ENCODE data around the gene RP2. TPM values are rescaled to one million over a fixed set of nuclear protein-coding genes. Genes with fewer than 3 reads are reported as not detected.

The RP2 gene
- total and polyA plus RNA-seq, 2 experiments from 2014 or later = 13.5 to 23.5 TPM

DNA sequence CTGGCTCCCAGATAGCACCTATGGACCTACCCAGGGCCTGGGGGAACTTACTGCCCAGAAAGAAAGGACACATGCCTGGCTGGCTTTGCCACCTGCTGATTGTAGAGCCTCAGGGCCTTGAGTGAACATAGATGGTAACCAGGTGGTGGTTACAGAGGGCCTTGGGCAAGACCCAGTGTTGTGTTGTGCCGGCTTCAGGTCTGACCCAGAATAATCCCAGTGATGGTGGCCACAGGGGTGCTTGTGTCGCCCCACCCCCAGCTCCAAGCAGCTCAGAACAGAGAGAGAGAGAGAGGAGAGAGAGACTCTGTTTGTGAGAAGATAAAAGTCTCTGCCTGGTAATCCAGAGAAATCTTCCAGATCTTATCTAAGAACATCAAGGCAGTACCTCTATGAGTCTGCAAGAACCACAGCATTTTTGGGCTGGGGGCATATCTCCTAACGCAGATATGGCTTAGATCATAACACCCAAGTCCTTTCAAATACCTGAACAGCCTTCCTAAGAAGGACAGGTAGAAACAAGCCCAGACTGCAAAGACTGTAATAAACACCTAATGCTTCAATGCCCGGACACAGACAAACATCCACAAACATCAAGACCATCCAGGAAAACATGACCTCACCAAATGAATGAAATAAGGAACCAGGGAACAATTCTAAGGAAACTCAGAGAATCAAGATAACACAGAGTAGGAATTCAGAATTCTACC lies 16.3 kb upstream of the RP2 start:
- Histone ChIP-seq H4K20me1 (ENCODE audit: insufficient read depth) (no peaks in the 10 kb centered on the region), H3K4me2 (ENCODE audit: unreplicated experiment) (no peak overlapping the region), H3K4me1 (ENCODE audit: insufficient read depth) (no peaks in the 10 kb centered on the region), H3K27me3 (replicated peaks; ENCODE audit: insufficient read depth) (no peaks in the 10 kb centered on the region), H3K27ac (no peak overlapping the region), H3K9me2 (ENCODE audit: insufficient read depth) (no peaks in the 10 kb centered on the region), H3F3A (ENCODE audit: insufficient read depth) (no peaks in the 10 kb centered on the region), H3K9me3 (ENCODE audit: low read depth) (no peaks in the 10 kb centered on the region), H3K9ac (no peak overlapping the region), H3K36me3 (ENCODE audit: low read depth) (no peaks in the 10 kb centered on the region), H3K4me3 (no peak overlapping the region), H2AFZ (no peak overlapping the region), H3K79me2 (ENCODE audit: insufficient read depth) (no peaks in the 10 kb centered on the region)
- in situ Hi-C loops (cut with MboI) = no loop called here
- TF ChIP-seq EZH2phosphoT487 (IDR thresholded peaks at IDR 0.05; ENCODE audit: insufficient read depth, low read depth) = no peak
- no peak for TF ChIP-seq EZH2 (IDR thresholded peaks at IDR 0.05; ENCODE audit: insufficient read depth, poor library complexity, severe bottlenecking)
- WGBS, 2 experiments (ENCODE audit: low coverage in 1 of 2, low lambda C conversion rate in 2 of 2, missing lambda C conversion rate in 2 of 2) = 65 to 79% methylated on average over 2 to 4 of the region's 4 CpGs
- DNase-seq = no peak

DNA sequence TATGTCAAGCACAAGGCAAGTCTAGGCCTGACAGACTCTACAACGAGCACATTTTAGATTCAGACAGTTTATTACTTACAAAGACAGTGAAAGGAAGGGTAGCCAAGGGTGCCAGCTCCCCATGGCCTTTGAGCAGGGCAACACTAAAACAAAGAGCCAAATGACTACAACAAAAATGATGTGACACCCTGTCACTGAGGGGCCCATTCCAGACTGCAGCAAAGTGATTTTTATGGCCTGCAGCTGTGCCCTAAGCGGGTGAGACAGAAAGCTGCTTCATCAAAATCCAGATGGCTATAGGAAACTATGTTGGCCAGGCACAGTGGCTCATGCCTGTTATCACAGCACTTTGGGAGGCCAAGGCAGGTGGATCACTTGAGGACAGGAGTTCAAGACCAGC lies 13.4 kb upstream of the RP2 start:
- Histone ChIP-seq H2AFZ (no peak overlapping the region), H3K27ac (no peak overlapping the region), H3F3A (ENCODE audit: insufficient read depth) (no peaks in the 10 kb centered on the region), H3K4me3 (no peak overlapping the region), H3K4me1 (ENCODE audit: insufficient read depth) (no peaks in the 10 kb centered on the region), H3K4me2 (ENCODE audit: unreplicated experiment) (no peak overlapping the region), H3K79me2 (ENCODE audit: insufficient read depth) (no peaks in the 10 kb centered on the region), H3K9me3 (ENCODE audit: low read depth) (no peaks in the 10 kb centered on the region), H3K9ac (no peak overlapping the region), H3K27me3 (replicated peaks; ENCODE audit: insufficient read depth) (no peaks in the 10 kb centered on the region), H3K36me3 (ENCODE audit: low read depth) (no peaks in the 10 kb centered on the region), H4K20me1 (ENCODE audit: insufficient read depth) (no peaks in the 10 kb centered on the region), H3K9me2 (ENCODE audit: insufficient read depth) (no peaks in the 10 kb centered on the region)
- WGBS, 2 experiments (ENCODE audit: low coverage in 1 of 2, low lambda C conversion rate in 2 of 2, missing lambda C conversion rate in 2 of 2) = 21 to 25% methylated on average over 2 of the region's 2 CpGs
- in situ Hi-C loops (cut with MboI) = no loop called here
- no peak for DNase-seq
- no peak for TF ChIP-seq EZH2 (IDR thresholded peaks at IDR 0.05; ENCODE audit: insufficient read depth, poor library complexity, severe bottlenecking)
- TF ChIP-seq EZH2phosphoT487 (IDR thresholded peaks at IDR 0.05; ENCODE audit: insufficient read depth, low read depth) = no peak

DNA sequence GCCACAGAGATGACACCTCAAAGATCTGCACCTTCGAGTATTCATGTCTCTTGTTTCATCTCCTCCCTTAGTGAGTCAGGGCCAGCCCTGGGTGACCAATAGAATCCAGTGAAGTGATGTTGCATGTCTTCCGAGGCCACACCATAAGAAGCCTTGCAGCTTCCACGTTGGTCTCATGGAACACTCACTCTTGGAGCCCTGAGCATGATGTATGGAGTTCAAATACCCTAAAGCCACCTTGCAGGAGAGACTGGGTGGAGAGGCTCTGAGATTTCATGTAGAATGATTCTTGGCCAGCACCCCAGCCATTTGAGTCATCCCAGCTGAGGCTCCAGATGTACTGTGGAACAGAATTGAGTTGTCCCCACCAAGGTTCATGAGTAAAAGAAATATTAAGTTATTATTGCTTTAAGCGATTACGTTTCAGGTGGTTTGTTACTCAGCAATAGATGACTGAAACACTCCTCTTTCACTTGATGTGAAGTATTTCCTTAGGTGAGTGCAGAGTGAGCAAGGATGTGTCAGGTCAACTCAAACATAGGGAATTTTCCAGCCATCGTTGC lies 5.0 kb upstream of the RP2 start:
- Histone ChIP-seq H3K9ac (no peak overlapping the region), H3K36me3 (ENCODE audit: low read depth) (no peaks in the 10 kb centered on the region), H2AFZ (no peak overlapping the region), H3F3A (ENCODE audit: insufficient read depth) (peaks cover 13% of the 10 kb centered on the region; the same call in 1 of the 2 replicates), H3K4me2 (ENCODE audit: unreplicated experiment) (no peak overlapping the region), H3K4me3 (no peak overlapping the region), H3K9me2 (ENCODE audit: insufficient read depth) (no peaks in the 10 kb centered on the region), H3K9me3 (ENCODE audit: low read depth) (no peaks in the 10 kb centered on the region), H4K20me1 (ENCODE audit: insufficient read depth) (no peaks in the 10 kb centered on the region), H3K27me3 (replicated peaks; ENCODE audit: insufficient read depth) (no peaks in the 10 kb centered on the region), H3K4me1 (ENCODE audit: insufficient read depth) (0 out of 2 replicates have a peak, but pooled peaks cover 5% of the 10 kb centered on the region), H3K27ac (no peak overlapping the region), H3K79me2 (ENCODE audit: insufficient read depth) (no peaks in the 10 kb centered on the region)
- in situ Hi-C loops (cut with MboI) = no loop called here
- TF ChIP-seq EZH2phosphoT487 (IDR thresholded peaks at IDR 0.05; ENCODE audit: insufficient read depth, low read depth) = no peak
- no peak for TF ChIP-seq EZH2 (IDR thresholded peaks at IDR 0.05; ENCODE audit: insufficient read depth, poor library complexity, severe bottlenecking)
- DNase-seq = peak; percentile 70
- 51 to 54% methylated on average over 6 of the region's 6 CpGs for WGBS, 2 experiments (ENCODE audit: low coverage in 1 of 2, low lambda C conversion rate in 2 of 2, missing lambda C conversion rate in 2 of 2)

DNA sequence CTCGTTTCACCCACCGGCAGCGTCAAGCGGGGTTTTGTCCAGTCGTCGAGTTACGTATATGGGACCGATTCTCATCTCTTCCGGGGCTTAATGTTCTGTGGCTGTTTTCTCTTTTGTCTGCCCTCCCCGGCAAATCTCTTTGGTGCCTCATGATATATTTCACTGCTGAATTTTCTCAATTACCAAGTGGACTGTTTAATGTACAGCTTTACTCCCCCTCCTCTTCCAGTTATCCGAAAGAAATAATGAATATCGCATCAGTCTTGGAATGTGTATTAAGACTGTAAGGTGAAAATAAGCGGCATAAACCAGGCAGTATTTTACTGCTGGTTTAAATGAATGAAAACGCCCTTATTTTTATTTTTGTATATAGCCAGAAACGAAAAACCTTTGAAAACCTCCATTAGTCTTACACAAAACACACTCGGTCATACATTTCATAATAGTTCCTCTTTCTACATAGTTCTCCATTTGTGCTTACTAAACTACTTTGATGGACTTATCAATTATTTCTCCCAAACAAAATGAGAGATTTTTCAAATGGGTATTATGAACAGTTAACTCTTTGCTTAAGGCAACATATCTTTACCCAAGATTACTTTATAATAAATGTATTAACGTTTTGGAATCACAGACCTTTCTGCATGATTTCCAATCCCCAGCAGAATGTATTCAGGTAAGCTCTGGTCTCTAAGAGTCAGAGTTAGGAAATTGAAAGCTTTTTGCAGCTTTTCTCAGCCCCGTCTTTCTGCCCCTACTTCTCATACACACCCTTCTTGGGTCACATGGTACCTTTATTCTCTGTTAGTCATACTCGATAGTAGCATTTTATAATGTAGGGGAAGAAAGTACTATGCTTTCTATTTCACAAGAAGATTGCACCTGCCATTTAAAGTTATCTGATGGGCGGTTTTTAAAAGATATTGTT lies 979 bp downstream of the RP2 start:
- Histone ChIP-seq H3K9me3 (ENCODE audit: low read depth) (no peaks in the 10 kb centered on the region), H3K9ac (peak overlapping the region; percentile 99), H3K36me3 (ENCODE audit: low read depth) (no peaks in the 10 kb centered on the region), H3K4me2 (ENCODE audit: unreplicated experiment) (peak overlapping the region; percentile 96), H3K4me3 (peak overlapping the region; percentile 96), H2AFZ (peak overlapping the region; percentile 94), H3K4me1 (ENCODE audit: insufficient read depth) (peaks cover 30% of the 10 kb centered on the region), H3K9me2 (ENCODE audit: insufficient read depth) (no peaks in the 10 kb centered on the region), H3K79me2 (ENCODE audit: insufficient read depth) (peaks cover 53% of the 10 kb centered on the region), H4K20me1 (ENCODE audit: insufficient read depth) (0 out of 2 replicates have a peak, but pooled peaks cover 3% of the 10 kb centered on the region), H3K27me3 (replicated peaks; ENCODE audit: insufficient read depth) (no peaks in the 10 kb centered on the region), H3K27ac (peak overlapping the region; percentile 97), H3F3A (ENCODE audit: insufficient read depth) (peaks cover 26% of the 10 kb centered on the region)
- in situ Hi-C loops (cut with MboI) = no loop called here
- DNase-seq = peak; percentile 63
- WGBS, 2 experiments (ENCODE audit: low coverage in 1 of 2, low lambda C conversion rate in 2 of 2, missing lambda C conversion rate in 2 of 2) = 2% methylated on average over 20 of the region's 20 CpGs
- TF ChIP-seq EZH2phosphoT487 (IDR thresholded peaks at IDR 0.05; ENCODE audit: insufficient read depth, low read depth) = no peak
- no peak for TF ChIP-seq EZH2 (IDR thresholded peaks at IDR 0.05; ENCODE audit: insufficient read depth, poor library complexity, severe bottlenecking)

All from GM23248 (cell line).